ENCODE measurements around the gene ZNF567.
"Not testable (repeated sequence)": the region's sequence is repeated elsewhere in the genome, so short reads cannot be mapped to it uniquely, and the experiment has no call there.

The ZNF567 gene

GRCh38 chr19:36687214-36688056 is at the start of gene ZNF567:
TSS of gene ZNF567 (plus strand) at chr19:36687612. CDS start at chr19:36694868, 7,256 bp downstream.
- peak; percentile 94 for DNase-seq

- DNase-seq: peak; percentile 3
Measured at GRCh38 chr19:36638862-36639510, 48.4 kb upstream of the ZNF567 start.

GRCh38 chr19:36646746-36647145 is 40.7 kb upstream of the ZNF567 start:
- no peak for DNase-seq

GRCh38 chr19:36652958-36653357 is 34.5 kb upstream of the ZNF567 start:
- DNase-seq: no peak

GRCh38 chr19:36665832-36666231 is 21.6 kb upstream of the ZNF567 start:
- no peak for DNase-seq

- DNase-seq: no peak
Measured at GRCh38 chr19:36668646-36669045, 18.8 kb upstream of the ZNF567 start.

GRCh38 chr19:36672368-36672767 is 15.0 kb upstream of the ZNF567 start:
- DNase-seq: no peak

GRCh38 chr19:36674201-36674600 is 13.2 kb upstream of the ZNF567 start:
- DNase-seq: no peak

GRCh38 chr19:36679455-36679854 is 8.0 kb upstream of the ZNF567 start:
- DNase-seq: no peak

- DNase-seq: no peak
Measured at GRCh38 chr19:36685835-36686234, 1.6 kb upstream of the ZNF567 start.

- DNase-seq: peak; percentile 1
Measured at GRCh38 chr19:36686365-36687213, 823 bp upstream of the ZNF567 start.

GRCh38 chr19:36688058-36688457 is 646 bp downstream of the ZNF567 start:
- no peak for DNase-seq

GRCh38 chr19:36707134-36707533 is 19.7 kb downstream of the ZNF567 start:
- no peak for DNase-seq

GRCh38 chr19:36709423-36709822 is 22.0 kb downstream of the ZNF567 start:
- DNase-seq: no peak

GRCh38 chr19:36719687-36720556 is 32.5 kb downstream of the ZNF567 start:
- DNase-seq: peak; percentile 3

GRCh38 chr19:36736166-36736565 is 48.8 kb downstream of the ZNF567 start:
- not testable (repeated sequence) for DNase-seq

GRCh38 chr19:36745870-36746269 is 58.5 kb downstream of the ZNF567 start:
- no peak for DNase-seq

- no peak for DNase-seq
Measured at GRCh38 chr19:36747750-36748149, 60.3 kb downstream of the ZNF567 start.

- DNase-seq: no peak
Measured at GRCh38 chr19:36748431-36749275, 61.2 kb downstream of the ZNF567 start.

- not testable (repeated sequence) for DNase-seq
Measured at GRCh38 chr19:36749613-36750012, 62.2 kb downstream of the ZNF567 start.

- no peak for DNase-seq
Measured at GRCh38 chr19:36750066-36750691, 62.8 kb downstream of the ZNF567 start.
